ENCODE measurements around the gene NDUFS2. TPM values are rescaled to one million over a fixed set of nuclear protein-coding genes. Genes with fewer than 3 reads are reported as not detected.

The NDUFS2 gene
- total and polyA plus RNA-seq, 9 of the 15 experiments (the other 6 are each of a cell fraction or from before 2014, with no cell fraction given) = 70.0 to 176 (median 141) TPM

DNA sequence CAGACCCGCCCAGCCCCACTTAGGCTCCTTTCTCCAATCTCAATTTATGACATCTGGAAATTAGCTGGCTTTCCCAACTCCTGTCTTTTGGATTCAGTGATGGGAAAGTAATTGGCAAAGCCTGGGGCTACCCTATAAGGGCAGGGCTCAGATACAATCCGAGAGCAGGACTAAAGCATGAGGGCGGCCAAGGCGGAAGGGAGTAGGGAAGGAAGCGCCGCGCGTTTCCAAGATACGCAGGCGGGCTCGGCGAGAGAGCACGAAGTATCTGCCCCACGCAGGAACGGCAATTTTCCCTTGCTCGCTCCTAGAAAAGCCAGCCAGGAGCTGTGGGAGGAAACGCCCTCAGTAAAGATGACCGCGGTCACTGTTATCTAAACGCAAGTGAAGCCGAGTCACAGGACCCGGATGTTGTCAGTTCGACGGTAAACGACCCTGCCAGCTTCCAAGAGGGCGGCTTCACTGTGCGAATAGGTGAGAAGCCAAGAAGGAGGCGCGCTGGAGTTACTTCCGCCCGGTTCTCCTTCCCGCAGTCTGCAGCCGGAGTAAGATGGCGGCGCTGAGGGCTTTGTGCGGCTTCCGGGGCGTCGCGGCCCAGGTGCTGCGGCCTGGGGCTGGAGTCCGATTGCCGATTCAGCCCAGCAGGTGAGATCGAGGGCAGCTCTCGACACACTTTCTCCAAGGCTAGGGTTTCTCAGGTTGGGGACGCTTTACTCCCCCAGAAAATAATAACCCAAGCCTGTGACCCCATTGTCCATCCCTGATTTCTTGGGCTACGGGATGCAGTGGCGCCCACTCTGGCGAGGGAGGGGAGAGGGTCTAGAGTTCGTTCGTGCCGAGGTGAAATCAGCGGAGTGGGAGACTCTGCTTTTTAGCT is at the start of gene NDUFS2 (continued):
- TF ChIP-seq SAP30 (IDR thresholded peaks at IDR 0.05; ENCODE audit: borderline replicate concordance, insufficient read depth, low read depth, low read length, poor library complexity, severe bottlenecking) (peak; percentile 76), POLR3A (IDR thresholded peaks at IDR 0.05; ENCODE audit: borderline replicate concordance, extremely low read depth, insufficient read depth, insufficient read length) (no peak), HCFC1 (IDR thresholded peaks at IDR 0.05; ENCODE audit: low read depth, low read length) (peak; percentile 96), PRPF4 (IDR thresholded peaks at IDR 0.05; ENCODE audit: insufficient read depth, low read depth, low read length, poor library complexity, severe bottlenecking) (no peak), NCOA2 (IDR thresholded peaks at IDR 0.05; ENCODE audit: partially characterized antibody in 2 of 2) (no peak), NBN (IDR thresholded peaks at IDR 0.05; ENCODE audit: low read depth) (peak; percentile 42; the same call in 1 of the 2 replicates), CUX1 (CRISPR knock-in tag; IDR thresholded peaks at IDR 0.05) (no peak), PTTG1 (tag; IDR thresholded peaks at IDR 0.05; ENCODE audit: low read depth) (no peak), SIN3A (IDR thresholded peaks at IDR 0.05; ENCODE audit: borderline replicate concordance in 2 of 2, control insufficient read depth in 1 of 2, low read depth in 2 of 2, low read length in 2 of 2) (peak; percentile 7 to 69; a peak in 1 of 4 replicates), TEAD2 (tag; IDR thresholded peaks at IDR 0.05) (no peak), ZBTB8A (IDR thresholded peaks at IDR 0.05; ENCODE audit: partially characterized antibody) (no peak), ZNF766 (CRISPR knock-in tag; conservative IDR thresholded peaks at IDR 0.05) (peak; percentile 79), RB1 (IDR thresholded peaks at IDR 0.05; ENCODE audit: low read depth) (no peak), TCF15 (CRISPR knock-in tag; IDR thresholded peaks at IDR 0.05) (no peak), PHF21A (IDR thresholded peaks at IDR 0.05; ENCODE audit: borderline replicate concordance, low read depth) (peak; percentile 83; the same call in 1 of the 2 replicates)
- TF ChIP-seq, protein P1, sequence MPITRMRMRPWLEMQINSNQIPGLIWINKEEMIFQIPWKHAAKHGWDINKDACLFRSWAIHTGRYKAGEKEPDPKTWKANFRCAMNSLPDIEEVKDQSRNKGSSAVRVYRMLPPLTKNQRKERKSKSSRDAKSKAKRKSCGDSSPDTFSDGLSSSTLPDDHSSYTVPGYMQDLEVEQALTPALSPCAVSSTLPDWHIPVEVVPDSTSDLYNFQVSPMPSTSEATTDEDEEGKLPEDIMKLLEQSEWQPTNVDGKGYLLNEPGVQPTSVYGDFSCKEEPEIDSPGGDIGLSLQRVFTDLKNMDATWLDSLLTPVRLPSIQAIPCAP (CRISPR knock-in tag; IDR thresholded peaks at IDR 0.05; ENCODE audit: borderline replicate concordance) = no peak
- TF ChIP-seq, protein P2, sequence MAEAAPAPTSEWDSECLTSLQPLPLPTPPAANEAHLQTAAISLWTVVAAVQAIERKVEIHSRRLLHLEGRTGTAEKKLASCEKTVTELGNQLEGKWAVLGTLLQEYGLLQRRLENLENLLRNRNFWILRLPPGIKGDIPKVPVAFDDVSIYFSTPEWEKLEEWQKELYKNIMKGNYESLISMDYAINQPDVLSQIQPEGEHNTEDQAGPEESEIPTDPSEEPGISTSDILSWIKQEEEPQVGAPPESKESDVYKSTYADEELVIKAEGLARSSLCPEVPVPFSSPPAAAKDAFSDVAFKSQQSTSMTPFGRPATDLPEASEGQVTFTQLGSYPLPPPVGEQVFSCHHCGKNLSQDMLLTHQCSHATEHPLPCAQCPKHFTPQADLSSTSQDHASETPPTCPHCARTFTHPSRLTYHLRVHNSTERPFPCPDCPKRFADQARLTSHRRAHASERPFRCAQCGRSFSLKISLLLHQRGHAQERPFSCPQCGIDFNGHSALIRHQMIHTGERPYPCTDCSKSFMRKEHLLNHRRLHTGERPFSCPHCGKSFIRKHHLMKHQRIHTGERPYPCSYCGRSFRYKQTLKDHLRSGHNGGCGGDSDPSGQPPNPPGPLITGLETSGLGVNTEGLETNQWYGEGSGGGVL (CRISPR knock-in tag; IDR thresholded peaks at IDR 0.05) = no peak
